Mucosa of descending colon (tissue), 3 donors: ENCODE measurements around the gene ALMS1. TPM values are rescaled to one million over a fixed set of nuclear protein-coding genes. Genes with fewer than 3 reads are reported as not detected.

Experiments used
- ATAC-seq: fragments of 200-7000 bp; cut with Tn5 transposase; one replicate; pipeline ENCODE4 v1.9.1; 2020; ENCODE audit warnings: mild to moderate bottlenecking, moderate library complexity
- DNase-seq, 3 donors: peaks; one replicate each; pipeline ENCODE4 v3.0.0-alpha.2; 2020
- H3K36me3 ChIP-seq: fragments of 200-600 bp; one replicate; pipeline ENCODE4 v1.8.0; 2021; ENCODE audit warnings: low read depth, mild to moderate bottlenecking
- H3K4me1 ChIP-seq: fragments of 200-600 bp; one replicate; pipeline ENCODE4 v1.8.0; 2021; ENCODE audit warnings: low read depth, mild to moderate bottlenecking
- H3K4me3 ChIP-seq: fragments of 200-600 bp; one replicate; pipeline ENCODE4 v1.8.0; 2021; ENCODE audit warnings: mild to moderate bottlenecking
- H3K9me3 ChIP-seq: fragments of 200-600 bp; one replicate; pipeline ENCODE4 v1.8.0; 2021; ENCODE audit warnings: mild to moderate bottlenecking
- intact Hi-C, 2 donors: fragments of 100-400 bp; cut with DNase I in 1 of 2; cut with micrococcal nuclease in 1 of 2; formaldehyde crosslinking; loops; one replicate each; pipeline versions ENCODE4 v1.11.0 to v1.11.1; 2022; cut with DNase I, micrococcal nuclease
- total RNA-seq, 3 donors: library from RNA; stranded (reverse); fragmentation: NEBNext Ultra II Directional in 2 of 3; extraction: Animal tissue kit (Norgen Biotek cat#: 25700) in 2 of 3; gene quantifications; one replicate each; pipeline versions ENCODE4 v1.2.1 to v1.2.4, GENCODE V29; 2021 to 2023
- TF ChIP-seq, protein P1 (sequence below): fragments of 200-600 bp; IDR thresholded peaks from one replicate; pipeline ENCODE4 v1.8.0; 2022; ENCODE audit warnings: antibody characterized with exemption, mild to moderate bottlenecking
- donor health status: DM: no; HTN: no; CAD: no; lungs with moderate emphysema.
- donor health status: DM: no; HTN: no; CAD: no.
- donor health status: DM: no; HTN: yes; CAD: no.

The ALMS1 gene
- total RNA-seq, 3 donors from 2014 or later = 18.3 to 26.6 (median 21.5) TPM

DNA sequence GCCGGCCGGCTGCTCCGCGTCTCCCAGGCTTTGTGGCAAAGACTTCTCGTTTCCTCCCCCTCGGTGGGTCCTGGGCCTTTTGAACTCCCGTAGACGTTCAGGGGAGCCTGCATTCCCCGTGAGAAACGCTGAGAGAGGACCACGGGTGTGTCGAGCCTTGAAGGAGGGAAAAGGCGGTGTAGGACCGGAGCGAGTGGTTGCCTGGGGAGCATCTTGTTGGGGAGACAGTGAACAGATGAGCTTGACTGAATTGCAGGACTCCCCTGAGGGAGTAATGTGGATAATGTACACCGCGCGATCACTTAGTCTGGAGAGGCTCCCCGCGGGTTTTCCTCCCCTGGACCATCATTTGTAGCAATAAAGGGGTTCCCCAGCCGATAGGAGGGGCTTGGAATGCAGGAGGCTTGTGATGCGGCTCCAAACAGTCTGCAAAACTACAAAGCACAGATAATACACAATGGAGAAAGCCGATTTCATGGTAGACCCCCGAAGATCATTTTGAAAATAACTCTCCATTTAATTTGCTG is 769 bp downstream of the ALMS1 start:
- H3K36me3 ChIP-seq = no peaks in the 10 kb centered on the region
- H3K4me3 ChIP-seq = peak overlapping the region; percentile 41
- DNase-seq = no peak
- TF ChIP-seq, protein P1, sequence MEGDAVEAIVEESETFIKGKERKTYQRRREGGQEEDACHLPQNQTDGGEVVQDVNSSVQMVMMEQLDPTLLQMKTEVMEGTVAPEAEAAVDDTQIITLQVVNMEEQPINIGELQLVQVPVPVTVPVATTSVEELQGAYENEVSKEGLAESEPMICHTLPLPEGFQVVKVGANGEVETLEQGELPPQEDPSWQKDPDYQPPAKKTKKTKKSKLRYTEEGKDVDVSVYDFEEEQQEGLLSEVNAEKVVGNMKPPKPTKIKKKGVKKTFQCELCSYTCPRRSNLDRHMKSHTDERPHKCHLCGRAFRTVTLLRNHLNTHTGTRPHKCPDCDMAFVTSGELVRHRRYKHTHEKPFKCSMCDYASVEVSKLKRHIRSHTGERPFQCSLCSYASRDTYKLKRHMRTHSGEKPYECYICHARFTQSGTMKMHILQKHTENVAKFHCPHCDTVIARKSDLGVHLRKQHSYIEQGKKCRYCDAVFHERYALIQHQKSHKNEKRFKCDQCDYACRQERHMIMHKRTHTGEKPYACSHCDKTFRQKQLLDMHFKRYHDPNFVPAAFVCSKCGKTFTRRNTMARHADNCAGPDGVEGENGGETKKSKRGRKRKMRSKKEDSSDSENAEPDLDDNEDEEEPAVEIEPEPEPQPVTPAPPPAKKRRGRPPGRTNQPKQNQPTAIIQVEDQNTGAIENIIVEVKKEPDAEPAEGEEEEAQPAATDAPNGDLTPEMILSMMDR = no peak
- peak; percentile 1 for ATAC-seq
- intact Hi-C loops = no loop called here
- peaks cover 7% of the 10 kb centered on the region for H3K4me1 ChIP-seq
- H3K9me3 ChIP-seq = no peaks in the 10 kb centered on the region

GRCh38 chr2:73386894-73387636 is 1.4 kb downstream of the ALMS1 start:
- H3K4me1 ChIP-seq = peaks cover 7% of the 10 kb centered on the region
- H3K9me3 ChIP-seq = no peaks in the 10 kb centered on the region
- ATAC-seq (no peak), DNase-seq (no peak)
- H3K4me3 ChIP-seq = no peak overlapping the region
- TF ChIP-seq, protein P1 = no peak
- H3K36me3 ChIP-seq = no peaks in the 10 kb centered on the region
- intact Hi-C loops = no loop called here

DNA sequence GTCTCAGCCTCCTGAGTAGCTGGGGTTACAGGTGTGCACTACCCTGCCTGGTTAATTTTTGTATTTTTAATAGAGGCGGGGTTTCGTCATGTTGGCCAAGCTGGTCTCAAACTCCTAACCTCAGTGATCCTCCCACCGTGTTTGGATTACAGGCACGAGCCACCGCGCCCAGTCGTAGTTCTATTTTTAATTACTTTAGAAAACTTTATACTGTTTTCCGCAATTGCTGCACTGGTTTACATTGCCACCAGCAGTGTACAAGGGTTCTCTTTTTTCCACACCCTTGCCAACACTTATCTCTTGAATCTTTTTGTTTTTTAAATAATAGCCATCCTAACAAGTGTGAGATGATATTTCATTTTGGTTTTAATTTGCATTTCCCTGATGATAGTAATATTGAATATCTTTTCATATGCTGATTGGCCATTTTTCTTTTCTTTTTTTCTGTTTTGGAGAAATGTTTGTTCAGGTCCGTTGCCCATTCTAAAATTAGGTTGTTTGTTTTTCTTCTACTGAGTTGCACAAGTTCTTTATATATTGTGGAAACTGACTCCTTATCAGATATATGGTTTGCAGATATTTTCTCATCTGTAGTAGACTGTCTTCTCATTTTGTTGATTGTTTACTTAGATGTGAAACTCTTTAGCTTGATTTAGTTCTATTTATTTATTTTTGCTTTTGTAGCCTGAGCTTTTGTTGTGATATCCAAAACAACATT is 16.9 kb downstream of the ALMS1 start:
- H3K9me3 ChIP-seq = peaks cover 25% of the 10 kb centered on the region
- DNase-seq = no peak
- no peak overlapping the region for H3K4me3 ChIP-seq
- H3K4me1 ChIP-seq = no peaks in the 10 kb centered on the region
- TF ChIP-seq, protein P1 = no peak
- no peaks in the 10 kb centered on the region for H3K36me3 ChIP-seq
- no peak for ATAC-seq
- intact Hi-C loops = no loop called here

DNA sequence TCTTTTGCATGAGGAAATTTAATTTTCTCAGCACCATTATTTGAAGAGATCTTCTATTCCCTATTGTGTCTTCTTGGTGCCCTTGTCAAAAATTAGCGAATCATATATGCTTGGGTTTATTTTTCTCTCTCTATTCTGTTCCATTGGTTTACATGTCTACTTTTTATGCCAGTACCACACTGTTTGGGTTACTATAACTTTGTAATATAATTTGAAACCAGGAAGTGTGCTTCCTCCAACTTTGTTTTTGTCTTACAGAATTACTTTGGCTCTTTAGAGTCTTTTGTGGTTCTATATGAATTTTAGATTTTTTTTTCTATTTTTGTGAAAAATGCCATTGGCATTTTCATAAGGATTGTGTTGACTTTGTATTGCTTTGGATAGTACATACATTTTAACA is 17.6 kb downstream of the ALMS1 start:
- TF ChIP-seq, protein P1 = no peak
- DNase-seq = no peak
- Histone ChIP-seq H3K36me3 (no peaks in the 10 kb centered on the region), H3K9me3 (peaks cover 25% of the 10 kb centered on the region), H3K4me3 (no peak overlapping the region), H3K4me1 (no peaks in the 10 kb centered on the region)
- ATAC-seq = no peak
- intact Hi-C loops = no loop called here

DNA sequence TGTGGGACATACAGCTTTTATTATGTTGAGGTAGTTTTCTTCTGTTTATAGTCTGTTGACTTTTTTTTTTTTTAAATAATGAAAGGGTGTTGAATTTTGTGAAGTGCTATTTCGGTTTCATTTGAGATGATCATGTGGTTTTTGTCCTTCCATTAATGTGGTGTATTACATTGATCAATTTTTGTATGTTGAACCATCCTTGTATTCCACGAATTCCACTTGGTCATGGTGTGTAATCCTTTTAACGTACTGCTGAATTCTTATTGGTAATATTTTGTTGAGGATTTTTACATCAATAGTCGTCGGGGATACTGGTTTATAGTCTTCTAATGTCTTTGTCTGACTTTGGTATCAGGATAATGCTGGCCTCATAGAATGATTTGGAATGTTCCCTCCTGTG is 18.8 kb downstream of the ALMS1 start:
- ATAC-seq (no peak), DNase-seq (no peak)
- H3K4me3 ChIP-seq = no peak overlapping the region
- H3K36me3 ChIP-seq = no peaks in the 10 kb centered on the region
- TF ChIP-seq, protein P1 = no peak
- H3K4me1 ChIP-seq = no peaks in the 10 kb centered on the region
- H3K9me3 ChIP-seq = peaks cover 18% of the 10 kb centered on the region
- intact Hi-C loops = no loop called here
